HepG2 (cell line): ENCODE results near the gene SLC5A10. TPM values are rescaled to one million over a fixed set of nuclear protein-coding genes. Genes with fewer than 3 reads are reported as not detected.

Source experiments
- CERS6 ChIP-seq: sonication (generic); formaldehyde crosslinking; IDR thresholded peaks from 2 replicates; pipeline ENCODE4 v1.5.0; 2020; ENCODE audit warnings: missing genetic modification reagents
- HOXA3 ChIP-seq: sonication (generic); formaldehyde crosslinking; IDR thresholded peaks from 2 replicates; pipeline ENCODE4 v1.5.0; 2020; ENCODE audit warnings: missing genetic modification reagents
- POLR2AphosphoS2 ChIP-seq: IDR thresholded peaks from 2 replicates; pipeline ENCODE4 v1.6.1; 2011; ENCODE audit warnings: low read depth, low read length, improper control_type of control experiment
- RAD21 ChIP-seq: fragments of 450-650 bp; formaldehyde crosslinking; IDR thresholded peaks from 2 replicates; pipeline ENCODE4 v1.5.0; 2020; ENCODE audit warnings: mild to moderate bottlenecking
- REPIN1 ChIP-seq: sonication (generic); formaldehyde crosslinking; IDR thresholded peaks from 2 replicates; pipeline ENCODE4 v1.8.0; 2022; ENCODE audit warnings: missing genetic modification reagents, low read depth, mild to moderate bottlenecking, borderline replicate concordance
- SMAD3 ChIP-seq: sonication (generic); formaldehyde crosslinking; IDR thresholded peaks from 2 replicates; pipeline ENCODE4 v1.4.0; 2020; ENCODE audit warnings: missing genetic modification reagents
- SNAPC4 ChIP-seq: sonication (generic); formaldehyde crosslinking; IDR thresholded peaks from 2 replicates; pipeline ENCODE4 v1.4.0; 2020; ENCODE audit warnings: mild to moderate bottlenecking, missing genetic modification reagents
- SOX13 ChIP-seq, 3 experiments: fragments of 450-650 bp in 1 of 3; sonication (generic) in 1 of 3; formaldehyde crosslinking in 1 of 3; IDR thresholded peaks in 2 of 3; conservative IDR thresholded peaks in 1 of 3; 2 replicates each; pipeline versions ENCODE4 v1.5.0 to v1.6.1; 2016 to 2020; ENCODE audit warnings: antibody characterized with exemption in 1 of 3, mild to moderate bottlenecking in 1 of 3, missing compliant biosample characterization in 1 of 3, missing genetic modification reagents in 1 of 3, moderate library complexity in 1 of 3
- XRCC5 ChIP-seq: fragments of 200-400 bp; formaldehyde crosslinking; optimal IDR thresholded peaks from 2 replicates; pipeline ENCODE3; 2017; ENCODE audit warnings: mild to moderate bottlenecking, low read length
- ZFP91 ChIP-seq: sonication (generic); formaldehyde crosslinking; IDR thresholded peaks from 2 replicates; pipeline ENCODE4 v1.9.0; 2022; ENCODE audit warnings: missing genetic modification reagents, mild to moderate bottlenecking, borderline replicate concordance
- ZNF407 ChIP-seq: sonication (generic); formaldehyde crosslinking; IDR thresholded peaks from one replicate; pipeline ENCODE4 v1.5.1; 2020; ENCODE audit warnings: mild to moderate bottlenecking, missing genetic modification reagents; ENCODE audit errors: not compliant biosample characterization
- polyA plus RNA-seq, 8 experiments: library from polyadenylated mRNA; depleted of rRNA in 3 of 8; stranded (reverse) in 7 of 8; unstranded in 1 of 8; fragments of >200 nt; fragmentation: Illumina TruSeq in 4 of 8; extraction: Trizol in 4 of 8; gene quantifications; 2 replicates each; pipeline versions ENCODE4 v1.2.1 to v1.2.3, GENCODE V29; 2011 to 2016; ENCODE audit warnings: low read depth in 4 of 8, missing spikeins in 1 of 8, mixed read lengths in 1 of 8; ENCODE audit not compliant: insufficient read depth in 1 of 8
- total RNA-seq, 5 experiments: library from RNA; depleted of rRNA; stranded (reverse); fragments of >200 nt; fragmentation: Illumina TruSeq; extraction: Trizol; gene quantifications; 2 replicates each; pipeline ENCODE4 v1.2.3, GENCODE V29; 2016; ENCODE audit warnings: low read depth in 1 of 5

Gene SLC5A10
- total and polyA plus RNA-seq, 2 of the 13 experiments (the other 11 are each of a cell fraction or from before 2014, with no cell fraction given) = 0.05 TPM; not detected in 1

- TF ChIP-seq ZFP91 (CRISPR knock-in tag) (peak; percentile 57; the same call in 1 of the 2 replicates), CERS6 (CRISPR knock-in tag) (no peak), SOX13 (IDR thresholded peaks at IDR 0.05) (no peak), SOX13 (CRISPR knock-in tag; conservative IDR thresholded peaks at IDR 0.05 in 1 of 2, IDR thresholded peaks at IDR 0.05 in 1 of 2) (no peak), SMAD3 (0 out of 2 replicates have a peak, but pooled peaks have one; percentile 50), HOXA3 (CRISPR knock-in tag) (0 out of 2 replicates have a peak, but pooled peaks have one; percentile 20), REPIN1 (0 out of 2 replicates have a peak, but pooled peaks have one; percentile 25), POLR2AphosphoS2 (no peak), SNAPC4 (CRISPR knock-in tag) (no peak), ZNF407 (CRISPR knock-in tag) (no peak), RAD21 (peak; percentile 97), XRCC5 (peak; percentile 46)
These were observed 9.0 kb downstream of the SLC5A10 start (continued) for GRCh38 chr17:18960803-18961511.
